GM21447 (cell line): Measurements from ENCODE around the gene SRP9.
"Not testable (repeated sequence)": the region's sequence is repeated elsewhere in the genome, so short reads cannot be mapped to it uniquely, and the experiment has no call there.

Experiments used
- ATAC-seq: cut with Tn5 transposase; IDR thresholded peaks from one replicate; pipeline ENCODE4 v1.9.1; 2021; ENCODE audit not compliant: unreplicated experiment

Gene SRP9

GRCh38 chr1:225755671-225756319 lies 21.8 kb upstream of the SRP9 start:
- no peak for ATAC-seq

DNA sequence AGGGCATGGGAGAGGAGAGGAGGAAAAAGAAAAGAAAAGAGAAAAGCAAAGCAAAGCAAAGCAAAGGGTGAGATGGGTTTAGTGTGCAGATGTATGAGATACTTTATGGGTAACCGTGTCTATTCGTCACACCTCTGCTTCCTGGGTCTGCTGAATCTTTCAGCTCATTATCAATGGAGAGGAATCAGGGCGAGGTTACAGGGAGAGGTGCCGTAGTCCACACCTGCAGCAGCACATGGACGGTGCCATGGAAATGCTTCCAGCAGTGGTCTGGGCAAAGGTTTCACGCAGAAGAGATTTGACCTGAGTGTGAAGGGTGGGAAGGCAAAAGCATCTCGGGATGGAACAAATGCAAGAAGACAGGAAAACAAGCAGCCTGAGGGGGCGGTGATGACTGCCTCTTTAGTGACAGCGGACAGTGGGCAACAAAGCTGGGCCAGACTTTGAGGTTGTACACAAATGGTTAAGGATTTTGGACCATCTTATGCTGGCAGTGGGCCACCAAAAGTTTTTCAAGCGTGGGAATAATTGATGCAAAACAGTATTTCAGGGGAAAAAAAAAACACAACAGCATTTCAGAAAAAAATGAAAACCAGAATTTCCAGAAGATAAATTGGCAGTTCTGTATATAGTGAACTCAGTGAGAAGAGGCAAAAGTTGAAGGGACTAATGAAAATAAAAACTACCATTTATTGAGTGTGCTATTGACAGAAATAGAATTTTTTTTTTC lies 19.5 kb upstream of the SRP9 start:
- ATAC-seq = no peak

DNA sequence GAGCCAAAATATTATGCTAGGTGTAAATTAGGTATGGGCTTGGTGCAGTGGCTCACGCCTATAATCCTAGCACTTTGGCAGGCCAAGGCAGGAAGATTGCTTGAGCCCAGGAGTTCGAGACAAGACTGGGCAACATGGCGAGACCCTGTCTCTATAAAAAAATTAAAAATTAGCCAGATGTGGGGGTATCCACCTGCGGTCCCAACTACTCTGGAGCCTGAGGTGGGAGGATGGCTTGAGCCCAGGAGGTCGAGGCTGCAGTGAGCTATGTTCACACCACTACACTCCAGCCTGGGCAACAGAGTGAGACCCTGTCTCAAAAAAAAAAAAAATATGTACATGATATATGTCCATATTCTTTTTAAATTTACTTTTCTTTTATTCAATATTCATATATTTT lies 17.7 kb upstream of the SRP9 start:
- ATAC-seq = not testable (repeated sequence)

DNA sequence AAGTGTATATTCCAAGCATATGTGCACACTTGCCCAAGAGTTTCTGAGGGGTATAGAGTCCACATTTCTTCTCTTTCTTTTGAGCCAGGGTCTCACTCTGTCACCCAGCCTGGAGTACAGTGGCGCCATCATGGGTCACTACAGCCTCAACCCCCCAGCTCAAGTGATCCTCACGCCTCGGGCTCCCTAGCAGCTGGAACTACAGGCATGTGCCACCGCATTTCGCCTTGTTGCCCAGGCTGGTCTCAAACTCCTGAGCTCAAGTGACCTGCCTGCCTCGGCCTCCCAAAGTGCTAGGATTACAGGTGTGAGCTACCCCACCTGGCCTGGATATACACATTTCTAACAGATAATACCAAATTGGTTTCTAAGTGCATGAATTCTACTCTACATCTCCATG lies 17.1 kb upstream of the SRP9 start:
- ATAC-seq = no peak

DNA sequence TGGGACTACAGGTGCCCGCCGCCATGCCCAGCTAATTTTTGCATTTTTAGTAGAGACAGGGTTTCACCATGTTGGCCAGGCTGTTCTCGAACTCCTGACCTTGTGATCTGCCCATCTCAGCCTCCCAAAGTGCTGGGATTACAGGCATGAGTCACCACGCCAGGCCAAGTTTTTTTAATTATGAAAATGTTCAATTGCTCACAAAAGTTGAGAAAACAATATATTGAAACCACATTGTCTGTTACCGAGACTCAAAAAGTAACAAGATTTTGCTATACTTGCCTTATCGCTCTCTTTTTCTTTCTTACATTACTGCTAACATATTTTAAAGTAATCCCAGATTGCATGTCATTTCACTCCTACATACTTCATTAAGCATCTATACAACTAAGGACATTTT lies 16.2 kb upstream of the SRP9 start:
- ATAC-seq = not testable (repeated sequence)

GRCh38 chr1:225762002-225762441 lies 15.6 kb upstream of the SRP9 start:
- no peak for ATAC-seq

GRCh38 chr1:225762444-225762843 lies 15.2 kb upstream of the SRP9 start:
- no peak for ATAC-seq

DNA sequence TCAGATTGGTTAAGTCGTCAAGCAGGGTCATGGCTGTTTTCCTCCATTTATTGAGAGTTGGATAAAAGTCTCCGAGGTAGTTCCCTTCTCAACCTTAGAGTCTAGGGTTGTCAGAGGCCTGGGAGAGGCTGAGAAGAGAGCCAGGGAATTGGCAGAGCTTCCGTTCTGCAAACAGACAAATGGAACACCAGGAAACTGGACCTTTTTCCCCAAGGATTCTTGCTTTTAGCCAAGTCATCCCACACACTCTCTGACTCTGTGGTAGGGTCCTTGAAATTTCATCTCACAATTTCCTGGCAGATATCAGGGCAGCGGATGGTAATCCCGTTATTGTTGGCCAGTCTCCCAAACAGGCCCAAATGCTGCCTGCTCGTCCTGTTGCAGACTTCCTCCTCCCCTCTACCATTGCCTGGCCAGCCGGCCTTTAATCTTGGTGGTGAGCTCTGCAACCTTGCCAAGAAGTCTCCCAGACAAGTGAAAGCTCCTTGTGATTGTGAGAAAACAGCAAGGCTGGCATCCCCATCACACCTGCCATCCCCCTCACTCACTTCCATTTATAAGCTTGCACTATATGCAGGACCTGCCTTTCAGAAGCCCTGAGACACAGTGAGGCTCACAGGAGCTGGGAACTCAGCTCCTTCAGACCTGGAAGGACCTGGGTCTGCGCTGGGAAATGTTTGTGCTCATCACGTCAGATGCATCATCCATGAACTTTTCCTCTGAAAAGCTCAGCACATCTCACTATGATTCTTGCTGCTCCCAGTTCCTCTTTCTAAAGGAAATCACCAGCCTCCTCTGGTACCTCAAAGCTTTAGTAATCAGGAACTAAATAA lies 13.7 kb upstream of the SRP9 start:
- ATAC-seq = no peak

DNA sequence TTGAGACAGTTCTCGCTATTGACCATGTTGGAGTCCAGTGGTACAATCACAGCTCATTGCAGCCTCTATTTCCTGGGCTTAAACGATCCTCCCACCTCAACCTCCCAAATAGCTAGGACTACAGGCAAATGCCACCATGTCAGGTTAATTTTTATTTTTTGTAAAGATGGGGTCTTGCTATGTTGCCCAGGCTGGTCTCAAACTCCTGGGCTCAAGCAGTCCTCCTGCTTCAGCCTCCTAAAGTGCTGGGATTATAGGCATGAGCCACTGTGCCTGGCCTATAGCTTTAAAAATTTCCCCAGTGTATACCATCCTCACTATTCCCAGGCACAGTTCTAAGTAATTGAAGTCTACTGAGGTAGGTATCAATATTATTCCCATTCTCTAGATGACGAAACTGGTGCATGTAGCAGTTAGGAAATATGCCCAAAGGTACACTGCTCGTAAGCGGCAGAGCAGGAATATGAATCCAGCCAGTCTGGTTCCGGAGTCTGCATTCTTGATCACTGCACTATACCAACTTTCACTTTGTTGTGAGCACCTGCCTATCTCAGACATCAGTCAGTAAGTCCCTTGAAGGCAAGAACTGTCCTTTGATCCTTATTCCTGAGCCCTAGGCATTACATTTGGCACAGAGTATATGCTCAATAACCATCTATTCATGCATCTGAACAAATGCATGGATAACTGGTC lies 11.5 kb upstream of the SRP9 start:
- no peak for ATAC-seq

DNA sequence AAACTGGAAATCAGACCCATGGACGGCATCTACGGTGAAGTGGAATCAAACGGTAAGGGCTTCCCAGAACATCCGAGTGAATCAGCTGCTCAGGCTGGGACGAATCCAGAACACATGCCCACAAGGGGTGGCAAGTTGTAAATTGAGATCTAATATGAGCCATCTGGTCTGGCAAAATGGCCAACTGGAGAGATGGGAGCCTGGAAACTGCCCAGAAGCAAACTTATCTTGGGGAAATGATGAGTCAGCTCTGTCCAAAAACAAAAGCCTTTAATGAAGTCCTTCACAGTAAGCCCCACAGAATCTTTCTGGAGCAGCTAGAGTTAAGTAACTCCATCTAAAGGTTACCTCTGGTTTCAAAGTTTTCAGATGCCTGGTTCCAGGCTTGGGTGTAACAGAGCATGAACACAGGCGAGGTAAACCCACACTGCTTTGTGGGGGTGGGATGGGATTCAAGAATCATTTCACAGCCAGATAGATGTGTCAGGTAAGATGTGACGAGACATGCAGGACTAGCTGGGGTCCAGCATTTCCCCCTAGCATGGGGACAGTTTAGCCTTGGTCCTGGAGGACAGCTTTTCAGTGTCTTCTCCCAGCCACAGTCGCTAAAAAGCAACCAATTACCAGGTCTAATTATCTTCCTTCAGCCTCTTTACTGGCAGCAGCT lies 10.5 kb upstream of the SRP9 start:
- no peak for ATAC-seq

DNA sequence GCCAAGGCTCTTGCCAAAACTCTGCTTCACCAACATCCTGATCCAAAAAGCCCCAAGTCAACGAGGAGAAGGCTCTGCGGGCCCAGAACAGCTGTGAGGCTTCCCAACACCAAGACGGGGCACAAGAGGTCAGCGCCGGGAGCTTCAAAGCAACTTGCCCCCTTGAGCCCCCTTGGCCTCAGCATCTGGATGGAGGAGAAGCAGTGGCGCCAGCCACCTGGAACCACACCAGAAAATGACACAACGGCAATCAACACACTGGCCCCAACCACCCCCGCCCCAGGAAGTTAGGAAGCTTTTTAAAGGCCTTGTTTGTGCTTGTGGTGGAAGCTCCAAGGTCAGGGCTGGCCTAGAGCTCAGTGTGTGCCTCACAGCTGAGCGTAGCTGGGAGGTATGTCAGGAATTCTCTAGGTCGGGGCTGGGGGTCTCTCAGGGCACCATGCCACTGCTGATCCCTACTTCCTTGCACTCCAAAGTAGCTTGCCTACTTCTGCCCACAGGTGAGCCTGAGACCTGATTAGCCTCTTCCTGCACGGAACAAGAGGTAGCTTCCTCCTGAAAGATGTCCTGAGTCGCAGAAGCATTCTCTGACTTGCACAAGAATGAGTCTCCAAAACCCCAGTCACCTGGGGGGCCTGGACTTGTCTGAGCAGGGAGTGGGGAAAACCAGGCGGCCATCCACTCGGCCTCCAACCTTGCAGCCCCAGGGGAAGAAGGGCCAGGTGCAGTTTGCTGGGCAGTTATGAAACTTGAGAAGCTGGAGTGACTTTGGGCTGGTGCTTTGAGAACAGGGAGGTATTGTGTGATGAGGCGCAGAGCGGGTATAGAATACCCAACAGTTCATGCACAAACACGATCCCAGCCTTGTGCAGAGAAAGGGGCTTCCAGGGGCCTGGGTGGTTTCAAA lies 9.7 kb upstream of the SRP9 start:
- ATAC-seq = no peak

DNA sequence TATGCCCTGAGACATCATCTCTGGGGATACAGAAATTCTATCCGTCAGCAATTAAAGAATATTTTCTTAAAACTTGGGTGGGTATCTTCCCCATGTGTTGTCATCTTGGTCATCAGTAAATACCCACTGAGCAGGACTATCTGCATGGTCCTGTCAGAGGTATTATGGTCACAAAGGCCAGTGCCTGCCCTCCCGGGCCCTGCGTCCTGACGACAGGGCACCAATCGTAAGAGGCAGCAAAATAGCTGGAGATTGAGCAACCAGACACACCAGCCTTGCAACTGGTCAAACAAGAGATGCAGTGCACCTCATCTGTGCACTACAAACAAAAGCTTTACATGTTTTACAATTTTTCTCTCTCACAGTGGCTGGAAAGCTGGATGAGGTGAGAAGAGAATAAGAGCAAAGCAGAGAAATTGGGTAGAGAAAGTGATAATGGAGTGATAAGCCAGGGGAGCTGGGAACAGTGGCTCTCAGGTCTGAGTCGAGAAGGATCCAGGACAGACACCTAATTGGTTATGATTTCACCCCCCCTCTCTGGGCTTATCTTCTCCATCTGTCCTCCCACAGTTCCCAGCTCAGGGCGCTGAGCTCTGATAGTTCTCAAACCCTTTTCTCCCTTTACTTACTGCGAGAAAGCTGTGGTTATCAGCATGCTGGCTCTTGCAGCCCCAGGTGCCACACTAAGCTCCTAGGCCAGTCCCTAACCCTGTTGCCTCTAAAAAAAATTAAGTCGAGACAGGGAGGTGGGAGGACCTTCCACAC lies 8.8 kb upstream of the SRP9 start:
- no peak for ATAC-seq

- ATAC-seq = no peak
Measured at GRCh38 chr1:225769687-225770086, 7.9 kb upstream of the SRP9 start.

DNA sequence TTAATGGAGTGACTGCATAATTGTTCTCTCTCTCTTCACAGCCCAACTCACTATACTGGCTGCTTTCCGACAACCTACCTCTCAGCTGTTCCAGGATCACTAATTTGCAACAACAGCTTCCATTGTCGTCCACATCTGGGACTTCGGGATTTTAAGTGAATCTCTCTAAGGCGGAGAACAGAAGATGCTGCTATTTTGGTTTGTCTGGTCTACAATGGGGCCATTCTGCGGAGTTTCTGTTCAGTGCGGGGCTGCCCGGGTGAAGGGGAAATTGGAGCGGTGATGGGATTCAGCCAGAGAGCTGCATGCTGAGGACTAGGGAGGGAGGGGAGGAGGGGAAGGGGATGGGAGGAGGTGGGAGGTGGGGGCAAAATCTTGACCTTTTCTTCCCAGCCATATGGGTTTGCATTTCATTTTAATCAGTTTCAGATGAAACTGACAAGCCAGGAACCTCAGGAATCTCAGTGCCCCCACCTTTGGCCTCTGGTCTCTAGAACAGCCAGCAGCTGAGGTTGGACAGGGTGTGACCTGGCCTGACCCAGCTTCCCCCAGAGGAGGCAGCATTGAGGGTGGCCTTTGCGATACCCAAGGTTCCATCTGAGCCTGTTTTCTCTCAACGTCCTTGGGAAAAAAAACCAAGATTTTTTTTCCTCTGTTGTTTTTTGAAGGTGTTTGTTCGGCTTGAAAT lies 6.9 kb upstream of the SRP9 start:
- no peak for ATAC-seq

DNA sequence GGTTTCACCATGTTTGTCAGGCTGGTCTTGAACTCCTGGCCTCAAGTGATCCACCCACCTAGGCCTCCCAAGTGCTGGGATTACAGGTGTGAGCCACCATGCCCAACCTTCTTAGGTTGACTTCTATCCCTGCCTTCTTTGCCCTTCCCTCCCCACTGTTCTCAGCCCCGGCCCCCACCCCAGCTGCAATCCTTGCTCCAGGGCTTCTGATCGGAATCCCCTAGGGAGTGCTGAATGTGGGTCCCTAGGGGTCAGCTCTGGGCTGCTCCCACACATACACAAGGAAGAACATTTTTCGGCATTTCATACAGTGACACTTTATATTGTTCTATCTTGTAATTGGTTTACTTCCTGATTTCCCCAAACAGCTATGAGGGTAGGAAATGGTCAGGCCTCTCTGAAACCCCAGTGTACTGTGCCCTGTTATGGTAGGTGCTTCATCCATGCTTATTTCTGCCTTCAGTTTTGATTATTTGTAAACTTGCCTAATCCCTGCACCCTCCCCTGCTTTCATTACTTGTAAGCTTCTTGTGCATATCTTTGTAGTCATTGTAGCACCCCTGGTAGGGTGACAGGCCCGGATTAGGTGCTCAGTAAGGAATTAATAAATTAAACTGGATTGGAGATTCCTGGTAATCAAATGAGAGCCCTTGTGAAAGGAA lies 5.8 kb upstream of the SRP9 start:
- no peak for ATAC-seq

GRCh38 chr1:225772323-225772768 lies 5.3 kb upstream of the SRP9 start:
- ATAC-seq = peak; percentile 47

- ATAC-seq = no peak
Measured at GRCh38 chr1:225772848-225773247, 4.8 kb upstream of the SRP9 start.
